ENCODE measurements around the gene SCYL1.
A peak's percentile ranks its signal among the peaks of the same experiment; 100 is the strongest.

SCYL1 gene

DNA sequence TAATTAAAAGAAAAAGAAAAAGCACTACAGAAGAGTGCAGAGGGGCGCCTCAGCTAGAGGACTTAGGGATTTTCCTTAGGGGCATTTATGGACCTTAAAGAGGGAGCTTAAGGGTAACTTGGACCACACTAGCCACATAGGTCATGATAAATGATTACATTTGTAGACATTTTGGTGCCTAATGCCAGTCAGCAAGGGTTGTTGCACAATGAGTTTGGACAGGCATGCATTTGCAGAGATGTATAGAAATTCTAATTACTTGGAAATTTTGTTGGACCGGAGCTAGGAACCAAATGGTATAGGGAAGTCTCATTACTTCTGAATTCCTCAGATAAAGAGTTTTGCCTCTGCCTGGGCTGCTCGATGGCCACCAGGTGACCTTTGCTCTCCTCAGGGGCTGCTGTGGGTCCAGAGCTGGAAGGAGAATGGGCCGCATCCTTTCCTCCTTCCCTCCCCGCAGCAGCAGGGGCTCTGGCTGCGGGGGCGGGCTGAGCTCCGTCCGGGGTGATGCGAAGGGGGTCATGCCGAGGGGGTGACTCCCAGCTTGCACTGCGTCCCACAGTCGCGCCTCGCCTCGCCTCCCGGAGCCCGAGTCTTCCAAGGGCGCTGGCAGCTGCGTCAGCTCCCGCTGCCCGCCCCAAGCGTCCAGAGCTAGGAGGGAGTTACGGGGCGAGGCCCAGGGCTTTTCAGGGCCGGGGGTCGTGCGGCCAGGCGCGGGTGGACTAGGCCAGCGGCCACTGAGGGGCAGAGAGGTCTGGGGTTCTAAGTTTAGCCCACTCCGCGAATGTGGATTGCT lies 46.3 kb upstream of the SCYL1 start:
- DNase-seq: no peak
- peaks cover 24% of the 10 kb centered on the region for H3K79me2 ChIP-seq (ENCODE audit: low read length)

DNA sequence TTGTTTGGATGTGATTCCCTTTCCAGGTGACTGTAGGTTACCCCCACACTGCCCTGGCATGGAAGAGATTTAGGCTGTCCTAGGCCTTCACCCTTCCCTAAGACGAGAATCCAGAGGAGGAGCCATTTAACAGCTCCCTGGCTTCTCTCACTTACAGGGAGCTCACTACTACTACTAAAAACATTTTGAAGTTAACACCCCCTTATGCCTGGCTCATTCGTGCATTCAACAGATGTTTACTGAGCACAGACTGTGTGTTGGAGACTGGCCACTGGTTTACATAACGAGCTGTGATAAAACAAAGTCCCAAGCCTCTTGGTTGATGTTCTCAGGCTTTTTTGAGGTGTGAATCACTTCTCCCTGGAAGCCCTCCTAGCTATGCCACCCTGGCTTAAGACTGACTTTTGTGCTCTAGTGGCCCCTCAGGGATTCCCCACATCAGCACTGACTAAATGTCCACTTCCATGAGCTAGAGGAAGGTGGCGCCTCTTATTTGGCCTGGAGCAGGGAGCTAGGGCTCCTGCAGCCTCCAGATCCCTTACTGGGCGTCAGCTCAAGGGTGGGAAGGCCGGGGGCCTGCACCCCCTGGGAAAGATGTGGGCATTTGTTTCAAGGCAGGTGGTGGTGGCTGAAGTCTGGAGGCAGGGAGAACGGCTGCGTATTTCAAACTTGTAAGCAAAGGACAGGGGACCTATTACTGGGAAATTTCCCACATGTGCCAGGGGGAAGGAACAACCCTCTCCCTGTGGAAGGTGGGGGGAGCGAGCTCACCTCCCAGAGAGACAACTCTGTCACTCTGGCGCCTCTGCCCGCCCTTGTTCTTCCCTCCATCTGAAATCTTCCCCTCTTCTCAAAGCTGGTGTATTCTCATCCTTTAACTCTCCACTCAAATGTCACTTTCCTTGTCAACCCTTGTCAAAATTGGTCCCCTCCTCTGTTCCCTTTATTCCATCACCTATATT lies 45.4 kb upstream of the SCYL1 start:
- Histone ChIP-seq H3K9me3 (replicated peaks; ENCODE audit: insufficient read depth, low read length) (no peaks in the 10 kb centered on the region), H3K4me2 (ENCODE audit: low read depth, low read length) (no peak overlapping the region), H3K9ac (ENCODE audit: low read length) (no peak overlapping the region), H3K27ac (ENCODE audit: low read length) (no peak overlapping the region), H3K4me1 (ENCODE audit: low read length) (peaks cover 11% of the 10 kb centered on the region), H2AFZ (ENCODE audit: low read length) (no peak overlapping the region), H3K36me3 (replicated peaks; ENCODE audit: insufficient read depth, low read length) (no peaks in the 10 kb centered on the region), H3K4me3 (ENCODE audit: low read length) (no peak overlapping the region), H3K9me2 (replicated peaks; ENCODE audit: insufficient read depth, low read length) (no peaks in the 10 kb centered on the region), H3K79me2 (ENCODE audit: low read length) (peaks cover 24% of the 10 kb centered on the region), H3F3A (ENCODE audit: insufficient read depth, low read length) (peaks cover 25% of the 10 kb centered on the region), H4K20me1 (ENCODE audit: insufficient read depth, low read length) (no peaks in the 10 kb centered on the region), H3K27me3 (replicated peaks; ENCODE audit: insufficient read depth, low read length) (no peaks in the 10 kb centered on the region)
- TF ChIP-seq EZH2 (optimal IDR thresholded peaks at IDR 0.05; ENCODE audit: low read depth, low read length) (no peak), EZH2phosphoT487 (IDR thresholded peaks at IDR 0.05; ENCODE audit: low read length) (no peak), CTCF (IDR thresholded peaks at IDR 0.05; ENCODE audit: low read length) (peak; percentile 13; the same call in 1 of the 2 replicates)
- no peak for DNase-seq

More for the DNA sequence above, 46.3 kb upstream of the SCYL1 start:
- peak overlapping the region; percentile 23; the same call in 1 of the 2 replicates for H3K9ac ChIP-seq (ENCODE audit: low read length)
- H3F3A ChIP-seq (ENCODE audit: insufficient read depth, low read length): peaks cover 25% of the 10 kb centered on the region
- H4K20me1 ChIP-seq (ENCODE audit: insufficient read depth, low read length): no peaks in the 10 kb centered on the region
- H3K4me3 ChIP-seq (ENCODE audit: low read length): no peak overlapping the region
- no peaks in the 10 kb centered on the region for H3K9me2 ChIP-seq (replicated peaks; ENCODE audit: insufficient read depth, low read length)
- H3K9me3 ChIP-seq (replicated peaks; ENCODE audit: insufficient read depth, low read length): no peaks in the 10 kb centered on the region
- peaks cover 11% of the 10 kb centered on the region for H3K4me1 ChIP-seq (ENCODE audit: low read length)
- H3K27me3 ChIP-seq (replicated peaks; ENCODE audit: insufficient read depth, low read length): no peaks in the 10 kb centered on the region
- H3K36me3 ChIP-seq (replicated peaks; ENCODE audit: insufficient read depth, low read length): no peaks in the 10 kb centered on the region
- H2AFZ ChIP-seq (ENCODE audit: low read length): 0 out of 2 replicates have a peak overlapping the region, but pooled peaks have one; percentile 19
- TF ChIP-seq EZH2phosphoT487 (IDR thresholded peaks at IDR 0.05; ENCODE audit: low read length) (no peak), EZH2 (optimal IDR thresholded peaks at IDR 0.05; ENCODE audit: low read depth, low read length) (no peak), CTCF (IDR thresholded peaks at IDR 0.05; ENCODE audit: low read length) (no peak)
- H3K27ac ChIP-seq (ENCODE audit: low read length): peak overlapping the region; percentile 29; the same call in 1 of the 2 replicates
- H3K4me2 ChIP-seq (ENCODE audit: low read depth, low read length): no peak overlapping the region

DNA sequence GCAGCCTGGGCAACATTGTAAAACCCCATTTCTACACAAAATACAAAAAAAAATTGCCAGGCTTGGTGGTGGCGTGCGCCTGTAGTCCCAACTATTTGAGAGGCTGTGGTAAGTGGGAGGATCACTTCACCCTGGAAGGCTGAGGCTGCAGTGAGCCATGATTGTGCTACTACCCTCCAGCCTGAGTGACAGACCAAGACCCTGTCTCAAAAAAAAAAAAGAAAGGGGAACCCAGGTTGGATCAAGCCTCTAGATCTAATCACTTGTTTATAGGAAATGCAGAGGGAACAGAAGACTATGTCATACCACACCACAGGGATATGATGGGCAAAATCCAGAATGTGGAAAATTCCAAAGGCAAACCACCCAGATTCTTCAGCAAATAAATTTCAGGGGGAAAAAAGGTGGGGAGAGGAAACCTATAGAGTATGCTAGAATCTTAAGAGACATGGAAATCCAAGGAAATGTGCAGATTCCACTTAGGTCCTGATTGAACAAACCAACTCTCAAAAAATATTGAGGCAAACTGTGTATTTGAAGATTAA lies 42.5 kb upstream of the SCYL1 start:
- no peaks in the 10 kb centered on the region for H3K36me3 ChIP-seq (replicated peaks; ENCODE audit: insufficient read depth, low read length)
- no peak overlapping the region for H3K4me3 ChIP-seq (ENCODE audit: low read length)
- no peaks in the 10 kb centered on the region for H3K9me3 ChIP-seq (replicated peaks; ENCODE audit: insufficient read depth, low read length)
- H3K9ac ChIP-seq (ENCODE audit: low read length): no peak overlapping the region
- H3F3A ChIP-seq (ENCODE audit: insufficient read depth, low read length): peaks cover 12% of the 10 kb centered on the region; the same call in 1 of the 2 replicates
- H3K4me2 ChIP-seq (ENCODE audit: low read depth, low read length): no peak overlapping the region
- H3K27me3 ChIP-seq (replicated peaks; ENCODE audit: insufficient read depth, low read length): no peaks in the 10 kb centered on the region
- H3K79me2 ChIP-seq (ENCODE audit: low read length): peaks cover 10% of the 10 kb centered on the region
- H4K20me1 ChIP-seq (ENCODE audit: insufficient read depth, low read length): no peaks in the 10 kb centered on the region
- no peak overlapping the region for H3K27ac ChIP-seq (ENCODE audit: low read length)
- no peak for DNase-seq
- H2AFZ ChIP-seq (ENCODE audit: low read length): no peak overlapping the region
- TF ChIP-seq EZH2 (optimal IDR thresholded peaks at IDR 0.05; ENCODE audit: low read depth, low read length): no peak
- no peak for TF ChIP-seq CTCF (IDR thresholded peaks at IDR 0.05; ENCODE audit: low read length)
- no peak for TF ChIP-seq EZH2phosphoT487 (IDR thresholded peaks at IDR 0.05; ENCODE audit: low read length)
- H3K9me2 ChIP-seq (replicated peaks; ENCODE audit: insufficient read depth, low read length): no peaks in the 10 kb centered on the region
- peaks cover 13% of the 10 kb centered on the region for H3K4me1 ChIP-seq (ENCODE audit: low read length)

Measured in MM.1S (cell line).